H9 (cell line): Measurements from ENCODE around the gene HS1BP3. TPM values are rescaled to one million over a fixed set of nuclear protein-coding genes. Genes with fewer than 3 reads are reported as not detected.

Source experiments
- DNase-seq: peaks from one replicate; pipeline ENCODE4 v3.0.0-alpha.2; 2017
- H2AFZ ChIP-seq: one replicate; pipeline ENCODE4 v1.6.1; 2013; ENCODE audit warnings: mild to moderate bottlenecking, low read length, control low read depth, moderate library complexity
- H2AK5ac ChIP-seq: 2 replicates; pipeline ENCODE4 v1.6.1; 2013; ENCODE audit warnings: low read length, control low read depth, mixed read lengths; ENCODE audit not compliant: insufficient read length
- H2BK120ac ChIP-seq: one replicate; pipeline ENCODE4 v1.6.1; 2013; ENCODE audit warnings: low read depth, mild to moderate bottlenecking, low read length, control low read depth, inconsistent platforms; ENCODE audit not compliant: poor library complexity, severe bottlenecking
- H2BK12ac ChIP-seq: 2 replicates; pipeline ENCODE4 v1.6.1; 2013; ENCODE audit warnings: low read length, control low read depth, mixed read lengths, low read depth; ENCODE audit not compliant: insufficient read length
- H2BK15ac ChIP-seq: 2 replicates; pipeline ENCODE4 v1.6.1; 2013; ENCODE audit warnings: low read depth, low read length, control low read depth
- H2BK20ac ChIP-seq: one replicate; pipeline ENCODE4 v1.6.1; 2013; ENCODE audit warnings: low read depth, mild to moderate bottlenecking, low read length, control low read depth, inconsistent platforms; ENCODE audit not compliant: poor library complexity, severe bottlenecking
- H2BK5ac ChIP-seq: 2 replicates; pipeline ENCODE4 v1.6.1; 2013; ENCODE audit warnings: low read length, control low read depth, mixed read lengths; ENCODE audit not compliant: insufficient read length
- H3K14ac ChIP-seq: 2 replicates; pipeline ENCODE4 v1.6.1; 2013; ENCODE audit warnings: low read length, control low read depth; ENCODE audit not compliant: insufficient read depth
- H3K18ac ChIP-seq: 2 replicates; pipeline ENCODE4 v1.6.1; 2013; ENCODE audit warnings: low read depth, mild to moderate bottlenecking, mixed read lengths, low read length, control low read depth; ENCODE audit not compliant: insufficient read length
- H3K23ac ChIP-seq: 2 replicates; pipeline ENCODE4 v1.6.1; 2013; ENCODE audit warnings: low read length, control low read depth, mixed read lengths, low read depth; ENCODE audit not compliant: insufficient read length
- H3K23me2 ChIP-seq: 2 replicates; pipeline ENCODE4 v1.6.1; 2013; ENCODE audit warnings: low read depth, mild to moderate bottlenecking, mixed read lengths, low read length, control low read depth; ENCODE audit not compliant: insufficient read length, poor library complexity, severe bottlenecking
- H3K27ac ChIP-seq: 2 replicates; pipeline ENCODE4 v1.5.1; 2013; ENCODE audit warnings: low read length, control low read depth, mixed read lengths, low read depth; ENCODE audit not compliant: insufficient read length
- H3K27me3 ChIP-seq: 2 replicates; pipeline ENCODE4 v1.6.1; 2013; ENCODE audit warnings: low read length, control low read depth, inconsistent platforms; ENCODE audit not compliant: insufficient read depth
- H3K4ac ChIP-seq: 2 replicates; pipeline ENCODE4 v1.6.1; 2013; ENCODE audit warnings: low read depth, mild to moderate bottlenecking, control low read depth, inconsistent platforms, low read length, moderate library complexity
- H3K4me1 ChIP-seq: 2 replicates; pipeline ENCODE4 v1.6.1; 2013; ENCODE audit warnings: low read length, control low read depth, inconsistent platforms; ENCODE audit not compliant: insufficient read depth
- H3K4me2 ChIP-seq: 2 replicates; pipeline ENCODE4 v1.6.1; 2013; ENCODE audit warnings: low read length, control low read depth, mixed read lengths; ENCODE audit not compliant: insufficient read length, insufficient read depth
- H3K56ac ChIP-seq: 2 replicates; pipeline ENCODE4 v1.6.1; 2013; ENCODE audit warnings: low read depth, mild to moderate bottlenecking, mixed read lengths, low read length, control low read depth; ENCODE audit not compliant: insufficient read length
- H3K79me1 ChIP-seq: 2 replicates; pipeline ENCODE4 v1.6.1; 2013; ENCODE audit warnings: low read depth, mild to moderate bottlenecking, moderate library complexity, low read length, control low read depth, inconsistent platforms; ENCODE audit not compliant: insufficient read depth, poor library complexity, severe bottlenecking
- H3K79me2 ChIP-seq: 2 replicates; pipeline ENCODE4 v1.6.1; 2013; ENCODE audit warnings: low read length, control low read depth, inconsistent platforms; ENCODE audit not compliant: insufficient read depth
- H3K9ac ChIP-seq: 2 replicates; pipeline ENCODE4 v1.6.1; 2013; ENCODE audit warnings: low read length, control low read depth, mixed read lengths; ENCODE audit not compliant: insufficient read length; ENCODE audit errors: extremely low read depth
- H3K9me3 ChIP-seq: one replicate; pipeline ENCODE4 v1.6.1; 2013; ENCODE audit warnings: low read depth, low read length, inconsistent platforms; ENCODE audit not compliant: control insufficient read depth
- H3T11ph ChIP-seq: one replicate; pipeline ENCODE4 v1.6.1; 2013; ENCODE audit warnings: mild to moderate bottlenecking, low read length, control low read depth, inconsistent platforms
- H4K20me1 ChIP-seq: one replicate; pipeline ENCODE4 v1.6.1; 2013; ENCODE audit not compliant: control insufficient read depth, insufficient read length, insufficient read depth
- H4K5ac ChIP-seq: 2 replicates; pipeline ENCODE4 v1.6.1; 2013; ENCODE audit warnings: low read depth, mild to moderate bottlenecking, mixed read lengths, low read length, control low read depth; ENCODE audit not compliant: insufficient read length
- H4K8ac ChIP-seq: replicated peaks from 2 replicates; pipeline ENCODE4 v1.6.1; 2013; ENCODE audit warnings: low read length, control low read depth, mixed read lengths, low read depth; ENCODE audit not compliant: insufficient read length
- H4K91ac ChIP-seq: 2 replicates; pipeline ENCODE4 v1.6.1; 2013; ENCODE audit warnings: low read depth, mild to moderate bottlenecking, moderate library complexity, mixed read lengths, low read length, control low read depth; ENCODE audit not compliant: insufficient read length
- H3K27ac Mint-ChIP-seq, 3 experiments: 2 replicates in 2 of 3; 3 replicates in 1 of 3; pipeline ENCODE4 v1.8.0; 2020 to 2021; ENCODE audit warnings: mixed read lengths in 3 of 3, mild to moderate bottlenecking in 1 of 3, moderate library complexity in 1 of 3
- H3K27me3 Mint-ChIP-seq: 2 replicates; pipeline ENCODE4 v1.8.0; 2021; ENCODE audit warnings: low read depth, mild to moderate bottlenecking, moderate library complexity, mixed read lengths
- H3K36me3 Mint-ChIP-seq, 3 experiments: 2 replicates in 2 of 3; 3 replicates in 1 of 3; pipeline ENCODE4 v1.8.0; 2020 to 2021; ENCODE audit warnings: low read depth in 3 of 3, mixed read lengths in 3 of 3; ENCODE audit not compliant: insufficient read depth in 1 of 3
- H3K4me1 Mint-ChIP-seq, 2 experiments: 2 replicates each; pipeline ENCODE4 v1.8.0; 2020; ENCODE audit warnings: mixed read lengths in 2 of 2
- H3K4me3 Mint-ChIP-seq, 2 experiments: 2 replicates in 1 of 2; 3 replicates in 1 of 2; pipeline ENCODE4 v1.8.0; 2020 to 2021; ENCODE audit warnings: mild to moderate bottlenecking in 2 of 2, mixed read lengths in 2 of 2, moderate library complexity in 1 of 2
- H3K9me3 Mint-ChIP-seq, 2 experiments: 2 replicates in 1 of 2; 3 replicates in 1 of 2; pipeline ENCODE4 v1.8.0; 2020; ENCODE audit warnings: mild to moderate bottlenecking in 2 of 2, mixed read lengths in 2 of 2, moderate library complexity in 1 of 2
- WGBS: extraction: QIAGEN DNeasy Blood & Tissue Kit; methylation state at CpG from one replicate; pipeline ENCODE4 v1.1.7; 2013; ENCODE audit warnings: missing lambda C conversion rate, low lambda C conversion rate, mixed read lengths; ENCODE audit not compliant: insufficient read length; ENCODE audit errors: extremely low coverage; 5-methylcytosine and 5-hydroxymethylcytosine counted together
- total RNA-seq: library from RNA; stranded (reverse); gene quantifications from 2 replicates; pipeline ENCODE4 v1.2.1, GENCODE V29; 2021
- TF ChIP-seq, protein P1 (sequence below): fragments of 200-600 bp; sonication (generic); conservative IDR thresholded peaks from 3 replicates; pipeline ENCODE4 v1.8.0; 2021; ENCODE audit warnings: antibody characterized with exemption, mild to moderate bottlenecking

The HS1BP3 gene
- total RNA-seq, 1 experiment from 2014 or later, result 11.1 TPM

DNA sequence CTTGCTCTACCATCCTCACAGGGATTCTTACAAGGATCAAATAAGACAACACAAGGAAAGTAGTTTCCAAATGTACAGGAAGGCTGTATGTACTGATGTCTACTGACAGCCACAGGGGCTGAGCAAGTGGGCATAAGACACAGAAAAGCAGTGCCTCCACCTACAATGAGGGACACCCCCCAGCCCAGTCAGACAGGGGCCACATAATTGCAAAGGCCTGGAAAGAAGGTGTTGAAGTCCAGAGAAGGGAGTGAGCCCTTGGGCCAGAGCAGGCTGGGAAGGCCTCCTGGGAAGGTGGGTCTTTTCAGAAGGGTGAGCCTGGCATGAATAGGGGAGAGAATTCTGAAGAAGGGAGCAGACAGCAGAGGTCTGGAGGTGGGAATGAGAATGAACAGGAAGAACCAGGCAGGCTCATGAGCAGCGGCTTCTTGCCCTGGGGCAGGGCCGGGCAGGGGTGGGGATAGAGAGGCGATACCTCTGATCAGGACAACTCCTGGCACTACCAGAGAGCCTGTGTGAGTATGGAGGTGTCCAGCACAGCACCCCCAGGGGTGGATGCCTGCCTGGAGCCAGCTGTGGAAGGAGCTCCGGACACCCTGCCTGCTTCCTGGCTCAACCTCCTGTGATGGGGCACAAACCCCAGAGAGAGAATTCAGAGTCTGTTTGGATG, 30.1 kb downstream of the HS1BP3 start:
- Histone ChIP-seq H3K4me2 (no peak overlapping the region), H2BK12ac (no peak overlapping the region), H3K9me3 (no peaks in the 10 kb centered on the region), H3K79me2 (no peaks in the 10 kb centered on the region), H2AFZ (no peak overlapping the region), H2BK15ac (no peak overlapping the region), H2BK120ac (no peak overlapping the region), H3K23me2 (no peaks in the 10 kb centered on the region), H3K27ac (no peak overlapping the region), H3K23ac (no peak overlapping the region), H2BK5ac (no peak overlapping the region), H3K27me3 (no peaks in the 10 kb centered on the region), H3K56ac (no peak overlapping the region), H4K5ac (no peak overlapping the region), H3K18ac (no peak overlapping the region), H3K14ac (no peak overlapping the region), H4K91ac (no peak overlapping the region), H4K20me1 (no peaks in the 10 kb centered on the region), H3K4ac (no peak overlapping the region), H4K8ac (no peak overlapping the region), H3T11ph (no peak overlapping the region), H2AK5ac (no peak overlapping the region), H3K9ac (no peak overlapping the region), H3K79me1 (no peaks in the 10 kb centered on the region), H2BK20ac (no peak overlapping the region), H3K4me1 (no peaks in the 10 kb centered on the region)
- H3K27ac Mint-ChIP-seq, result no peak overlapping the region; a peak in 1 of 7 replicates
- TF ChIP-seq, protein P1, sequence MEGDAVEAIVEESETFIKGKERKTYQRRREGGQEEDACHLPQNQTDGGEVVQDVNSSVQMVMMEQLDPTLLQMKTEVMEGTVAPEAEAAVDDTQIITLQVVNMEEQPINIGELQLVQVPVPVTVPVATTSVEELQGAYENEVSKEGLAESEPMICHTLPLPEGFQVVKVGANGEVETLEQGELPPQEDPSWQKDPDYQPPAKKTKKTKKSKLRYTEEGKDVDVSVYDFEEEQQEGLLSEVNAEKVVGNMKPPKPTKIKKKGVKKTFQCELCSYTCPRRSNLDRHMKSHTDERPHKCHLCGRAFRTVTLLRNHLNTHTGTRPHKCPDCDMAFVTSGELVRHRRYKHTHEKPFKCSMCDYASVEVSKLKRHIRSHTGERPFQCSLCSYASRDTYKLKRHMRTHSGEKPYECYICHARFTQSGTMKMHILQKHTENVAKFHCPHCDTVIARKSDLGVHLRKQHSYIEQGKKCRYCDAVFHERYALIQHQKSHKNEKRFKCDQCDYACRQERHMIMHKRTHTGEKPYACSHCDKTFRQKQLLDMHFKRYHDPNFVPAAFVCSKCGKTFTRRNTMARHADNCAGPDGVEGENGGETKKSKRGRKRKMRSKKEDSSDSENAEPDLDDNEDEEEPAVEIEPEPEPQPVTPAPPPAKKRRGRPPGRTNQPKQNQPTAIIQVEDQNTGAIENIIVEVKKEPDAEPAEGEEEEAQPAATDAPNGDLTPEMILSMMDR, result no peak
- WGBS, result no CpG with 5 or more reads among the region's 4 CpGs
- peaks cover 0 to 8% (median 6%) of the 10 kb centered on the region in 3 experiments; a peak in 3 of 7 replicates for H3K36me3 Mint-ChIP-seq
- DNase-seq, result no peak
- no peaks in the 10 kb centered on the region for H3K9me3 Mint-ChIP-seq
- H3K27me3 Mint-ChIP-seq, result no peaks in the 10 kb centered on the region
- peaks cover 8 to 13% of the 10 kb centered on the region in 2 experiments for H3K4me1 Mint-ChIP-seq
- no peak overlapping the region for H3K4me3 Mint-ChIP-seq
